ENCODE results near the gene PIGP. TPM values are rescaled to one million over a fixed set of nuclear protein-coding genes. Genes with fewer than 3 reads are reported as not detected.

The PIGP gene
- total and polyA plus RNA-seq, 2 of the 13 experiments (the other 11 are each of a cell fraction or from before 2014, with no cell fraction given), result 14.8 to 33.4 TPM

- TF ChIP-seq DRAP1 (CRISPR knock-in tag; IDR thresholded peaks at IDR 0.05) (no peak), MLXIP (CRISPR knock-in tag; IDR thresholded peaks at IDR 0.05; ENCODE audit: borderline replicate concordance) (no peak), MXD3 (CRISPR knock-in tag; IDR thresholded peaks at IDR 0.05) (peak; percentile 90), ZNF383 (CRISPR knock-in tag; IDR thresholded peaks at IDR 0.05; ENCODE audit: borderline replicate concordance) (no peak), LCORL (IDR thresholded peaks at IDR 0.05) (peak; percentile 45; the same call in 1 of the 2 replicates), LCORL (CRISPR knock-in tag; IDR thresholded peaks at IDR 0.05) (no peak), ZFP82 (CRISPR knock-in tag; IDR thresholded peaks at IDR 0.05; ENCODE audit: borderline replicate concordance) (no peak; the same call in 1 of the 2 replicates), ZNF138 (CRISPR knock-in tag; IDR thresholded peaks at IDR 0.05; ENCODE audit: low read depth) (no peak), ZNF891 (CRISPR knock-in tag; IDR thresholded peaks at IDR 0.05) (peak; percentile 86; the same call in 1 of the 2 replicates), RBFOX2 (IDR thresholded peaks at IDR 0.05; ENCODE audit: low read depth, low read length) (no peak), AKNA (CRISPR knock-in tag; IDR thresholded peaks at IDR 0.05; ENCODE audit: borderline replicate concordance) (no peak), KLF6 (CRISPR knock-in tag; IDR thresholded peaks at IDR 0.05) (peak; percentile 69), PRMT3 (CRISPR knock-in tag; IDR thresholded peaks at IDR 0.05; ENCODE audit: borderline replicate concordance, low read depth) (no peak), MBNL3 (CRISPR knock-in tag; conservative IDR thresholded peaks at IDR 0.05) (no peak), ELK4 (CRISPR knock-in tag; IDR thresholded peaks at IDR 0.05; ENCODE audit: borderline replicate concordance) (no peak), NFKBIZ (CRISPR knock-in tag; IDR thresholded peaks at IDR 0.05) (no peak; the same call in 1 of the 2 replicates), ZNF510 (CRISPR knock-in tag; IDR thresholded peaks at IDR 0.05; ENCODE audit: low read depth) (no peak)
These were observed 440 bp downstream of the PIGP start (continued) for GRCh38 chr21:37072274-37072987.
